Measurements from ENCODE around the gene C6orf136.

- no peak for TF ChIP-seq CTCF (conservative IDR thresholded peaks at IDR 0.05; ENCODE audit: low read depth, low read length)
- no peak for TF ChIP-seq EZH2 (IDR thresholded peaks at IDR 0.05; ENCODE audit: borderline replicate concordance, low read depth, low read length, poor library complexity, severe bottlenecking)
Measured at GRCh38 chr6:30656513-30656912, 9.6 kb downstream of the C6orf136 start.
